HCT116 (cell line): ENCODE results near the gene PRKCH. TPM values are rescaled to one million over a fixed set of nuclear protein-coding genes. Genes with fewer than 3 reads are reported as not detected.

Source experiments
- ATAC-seq: fragments of 200-7000 bp; cut with Tn5 transposase; 2 replicates; pipeline ENCODE4 v1.9.1; 2020; ENCODE audit warnings: mild to moderate bottlenecking, moderate library complexity
- BruUV-seq: library from RNA; stranded (reverse); fragments of 400-500 nt; replicated peaks from 2 replicates; lab custom pipeline; 2021; lab: Mats Ljungman, UMichigan
- CTCF ChIA-PET: fragments of 300-600 bp; sonication (Branson Sonifier 250); formaldehyde crosslinking; loops from one replicate; lab custom pipeline; 2021; ENCODE audit warnings: antibody characterized with exemption; lab: Charles Lee
- POLR2A ChIA-PET: fragments of 300-600, 350-600 bp; sonication (Branson Sonifier 250); formaldehyde crosslinking; loops from one replicate; lab custom pipeline; 2021; ENCODE audit warnings: antibody characterized with exemption; lab: Charles Lee
- RAD21 ChIA-PET, 2 experiments: fragments of 300-600 bp; sonication (Branson Sonifier 250); formaldehyde crosslinking; loops; one replicate each; lab custom pipeline; 2023; ENCODE audit warnings: low total read pairs in 2 of 2; ENCODE audit not compliant: uncharacterized antibody in 2 of 2, unreplicated experiment in 2 of 2, low non-redundant PET in 1 of 2; lab: Charles Lee
- DNase-seq: peaks from one replicate; pipeline ENCODE4 v3.0.0-alpha.2; 2010; ENCODE audit warnings: low read depth, low spot score
- H2AFZ ChIP-seq: fragments of 200-600 bp; shearing (Covaris generic), sonication (generic); 2 replicates; pipeline ENCODE4 v1.6.1; 2017; ENCODE audit warnings: low read depth, mixed run types, mixed read lengths, antibody characterized with exemption, low read length; ENCODE audit not compliant: poor library complexity, severe bottlenecking
- H3K27ac ChIP-seq: 2 replicates; pipeline ENCODE4 v1.5.1; 2012; ENCODE audit warnings: low read depth, low read length
- H3K27me3 ChIP-seq: fragments of 200-600 bp; sonication (generic); 2 replicates; pipeline ENCODE4 v1.6.1; 2016; ENCODE audit warnings: mixed run types, low read length, mixed read lengths; ENCODE audit not compliant: insufficient read depth
- H3K36me3 ChIP-seq, 2 experiments: fragments of 200-500 bp in 1 of 2; fragments of 200-600 bp in 1 of 2; sonication (Bioruptor generic) in 1 of 2; sonication (generic) in 1 of 2; 2 replicates each; pipeline versions ENCODE4 v1.5.1 to v1.6.1; 2014 to 2016; ENCODE audit warnings: low read length in 2 of 2, inconsistent platforms in 1 of 2, mixed read lengths in 1 of 2, mixed run types in 1 of 2; ENCODE audit not compliant: insufficient read depth in 2 of 2, control insufficient read depth in 1 of 2
- H3K4me1 ChIP-seq, 2 experiments: fragments of 200-600 bp in 1 of 2; sonication (generic) in 1 of 2; 2 replicates each; pipeline versions ENCODE4 v1.5.1 to v1.6.1; 2012 to 2017; ENCODE audit warnings: low read length in 2 of 2, inconsistent platforms in 1 of 2, mild to moderate bottlenecking in 1 of 2, mixed read lengths in 1 of 2, mixed run types in 1 of 2, moderate library complexity in 1 of 2; ENCODE audit not compliant: insufficient read depth in 2 of 2, control insufficient read depth in 1 of 2
- H3K4me2 ChIP-seq: fragments of 200-600 bp; sonication (generic); 2 replicates; pipeline ENCODE4 v1.6.1; 2017; ENCODE audit warnings: mixed run types, low read length, mixed read lengths
- H3K4me3 ChIP-seq, 2 experiments: fragments of 200-600 bp in 1 of 2; sonication (generic) in 1 of 2; replicated peaks in 1 of 2; 2 replicates each; pipeline ENCODE4 v1.5.1; 2011 to 2016; ENCODE audit warnings: low read length in 2 of 2, control low read depth in 1 of 2, low read depth in 1 of 2, mild to moderate bottlenecking in 1 of 2, mixed read lengths in 1 of 2, mixed run types in 1 of 2
- H3K79me2 ChIP-seq: fragments of 200-600 bp; sonication (generic); 2 replicates; pipeline ENCODE4 v1.6.1; 2017; ENCODE audit warnings: mild to moderate bottlenecking, mixed run types, low read length, moderate library complexity, mixed read lengths; ENCODE audit not compliant: insufficient read depth
- H3K9ac ChIP-seq: fragments of 200-600 bp; sonication (generic); 2 replicates; pipeline ENCODE4 v1.6.1; 2016; ENCODE audit warnings: low read length, mixed read lengths
- H3K9me2 ChIP-seq: fragments of 200-600 bp; sonication (generic), shearing (Covaris generic); 2 replicates; pipeline ENCODE4 v1.6.1; 2017; ENCODE audit warnings: mixed run types, mild to moderate bottlenecking, moderate library complexity; ENCODE audit not compliant: insufficient read depth
- H3K9me3 ChIP-seq, 2 experiments: fragments of 200-500 bp in 1 of 2; fragments of 200-600 bp in 1 of 2; sonication (Bioruptor generic) in 1 of 2; sonication (generic) in 1 of 2; 2 replicates each; pipeline ENCODE4 v1.6.1; 2014 to 2017; ENCODE audit warnings: low read length in 2 of 2, mixed read lengths in 2 of 2, inconsistent platforms in 1 of 2, low read depth in 1 of 2, mild to moderate bottlenecking in 1 of 2, mixed run types in 1 of 2, moderate library complexity in 1 of 2; ENCODE audit not compliant: control insufficient read depth in 1 of 2, insufficient read depth in 1 of 2
- H4K20me1 ChIP-seq: fragments of 200-600 bp; sonication (generic), shearing (Covaris generic); 2 replicates; pipeline ENCODE4 v1.6.1; 2017; ENCODE audit warnings: mixed run types, mild to moderate bottlenecking, moderate library complexity; ENCODE audit not compliant: insufficient read depth
- CBX3 ChIP-seq: IDR thresholded peaks from 2 replicates; pipeline ENCODE4 v1.6.1; 2012; ENCODE audit warnings: low read depth
- CTCF ChIP-seq, 3 experiments: fragments of 200-600 bp in 1 of 3; sonication (generic) in 1 of 3; IDR thresholded peaks in 2 of 3; conservative IDR thresholded peaks in 1 of 3; 2 replicates each; pipeline ENCODE4 v1.5.1; 2012 to 2017; ENCODE audit warnings: low read depth in 2 of 3, low read length in 2 of 3, antibody characterized with exemption in 1 of 3, borderline replicate concordance in 1 of 3, control low read depth in 1 of 3, mild to moderate bottlenecking in 1 of 3, mixed read lengths in 1 of 3, mixed run types in 1 of 3, moderate library complexity in 1 of 3; ENCODE audit not compliant: insufficient read depth in 1 of 3
- EGR1 ChIP-seq: IDR thresholded peaks from 2 replicates; pipeline ENCODE4 v1.6.1; 2012; ENCODE audit warnings: low read depth
- ELF1 ChIP-seq: IDR thresholded peaks from 2 replicates; pipeline ENCODE4 v1.6.1; 2012; ENCODE audit warnings: low read depth, borderline replicate concordance
- EZH2 ChIP-seq: fragments of 200-600 bp; sonication (generic); IDR thresholded peaks from 2 replicates; pipeline ENCODE4 v1.6.1; 2017; ENCODE audit warnings: antibody characterized with exemption, mixed run types
- EZH2phosphoT487 ChIP-seq: fragments of 200-600 bp; IDR thresholded peaks from 2 replicates; pipeline ENCODE4 v1.6.1; 2018; ENCODE audit warnings: antibody characterized with exemption, borderline replicate concordance
- JUND ChIP-seq: IDR thresholded peaks from 2 replicates; pipeline ENCODE4 v1.6.1; 2012
- MAX ChIP-seq: IDR thresholded peaks from 2 replicates; pipeline ENCODE4 v1.6.1; 2012
- POLR2AphosphoS5 ChIP-seq: IDR thresholded peaks from 2 replicates; pipeline ENCODE4 v1.6.1; 2011; ENCODE audit warnings: mild to moderate bottlenecking, low read depth, low read length, moderate library complexity
- RAD21 ChIP-seq: IDR thresholded peaks from 2 replicates; pipeline ENCODE4 v1.6.1; 2012; ENCODE audit warnings: low read depth, mild to moderate bottlenecking
- REST ChIP-seq: IDR thresholded peaks from 2 replicates; pipeline ENCODE4 v1.6.1; 2012; ENCODE audit warnings: low read depth
- SIN3A ChIP-seq: IDR thresholded peaks from 2 replicates; pipeline ENCODE4 v1.6.1; 2012; ENCODE audit warnings: low read depth
- SP1 ChIP-seq: IDR thresholded peaks from 2 replicates; pipeline ENCODE4 v1.6.1; 2012; ENCODE audit warnings: low read depth
- SRF ChIP-seq: IDR thresholded peaks from 2 replicates; pipeline ENCODE4 v1.6.1; 2012; ENCODE audit warnings: low read depth
- TCF7L2 ChIP-seq: IDR thresholded peaks from 2 replicates; pipeline ENCODE4 v1.7.0; 2011; ENCODE audit warnings: borderline replicate concordance, inconsistent platforms; ENCODE audit not compliant: insufficient read depth, insufficient read length; ENCODE audit errors: extremely low read depth
- YY1 ChIP-seq: IDR thresholded peaks from 2 replicates; pipeline ENCODE4 v1.6.1; 2011; ENCODE audit warnings: low read length, low read depth, moderate library complexity, mild to moderate bottlenecking; ENCODE audit not compliant: insufficient replicate concordance; ENCODE audit errors: extremely low read depth
- ZBTB33 ChIP-seq: IDR thresholded peaks from 2 replicates; pipeline ENCODE4 v1.6.1; 2011; ENCODE audit warnings: mild to moderate bottlenecking, low read length, moderate library complexity; ENCODE audit not compliant: insufficient replicate concordance; ENCODE audit errors: extremely low read depth
- ZFX ChIP-seq: fragments of 450-650 bp; IDR thresholded peaks from 2 replicates; pipeline ENCODE4 v1.6.1; 2017
- ZNF274 ChIP-seq: fragments of 200-500 bp; sonication (Bioruptor generic); IDR thresholded peaks from 2 replicates; pipeline ENCODE4 v1.6.1; 2014; ENCODE audit warnings: mild to moderate bottlenecking, low read depth, low read length, inconsistent platforms
- intact Hi-C: fragments of 100-400 bp; cut with micrococcal nuclease; formaldehyde crosslinking; loops from 2 replicates; pipeline ENCODE4 v1.10.0; 2022
- total RNA-seq: library from RNA; stranded (reverse); gene quantifications from one replicate; pipeline ENCODE4 v1.2.1, GENCODE V29; 2021; ENCODE audit not compliant: unreplicated experiment

The PRKCH gene
- total RNA-seq, 1 experiment from 2014 or later = 16.6 TPM

GRCh38 chr14:61304688-61305087 lies 16.7 kb upstream of the PRKCH start:
- ATAC-seq = no peak
- Histone ChIP-seq H3K79me2 (no peaks in the 10 kb centered on the region), H3K4me1 (no peaks in the 10 kb centered on the region), H2AFZ (no peak overlapping the region), H4K20me1 (no peaks in the 10 kb centered on the region), H3K4me2 (no peak overlapping the region), H3K9ac (no peak overlapping the region), H3K4me3 (no peak overlapping the region), H3K27me3 (no peaks in the 10 kb centered on the region), H3K9me2 (no peaks in the 10 kb centered on the region), H3K36me3 (no peaks in the 10 kb centered on the region), H3K9me3 (no peaks in the 10 kb centered on the region), H3K27ac (no peak overlapping the region)
- BruUV-seq = no TSS peak
- no peak for DNase-seq
- TF ChIP-seq YY1 (no peak), EZH2phosphoT487 (no peak), ZNF274 (no peak), ELF1 (no peak), RAD21 (no peak), ZBTB33 (no peak), SRF (no peak), TCF7L2 (no peak), SIN3A (no peak), JUND (no peak), ZFX (no peak), EZH2 (no peak), CBX3 (no peak), MAX (no peak), POLR2AphosphoS5 (no peak), EGR1 (no peak), REST (no peak), CTCF (IDR thresholded peaks at IDR 0.05 in 2 of 3, conservative IDR thresholded peaks at IDR 0.05 in 1 of 3; ENCODE audit: borderline replicate concordance in 1 of 3, insufficient read depth in 1 of 3, low read depth in 2 of 3, low read length in 2 of 3) (no peak), SP1 (no peak)
- ChIA-PET RAD21 (no interaction called here), POLR2A (no interaction called here), CTCF (no interaction called here)
- intact Hi-C loops = no loop called here
